Neural cell (in vitro differentiated cells): Measurements from ENCODE around the gene TOM1L1.

Source experiments
- POLR2AphosphoS5 ChIP-seq: IDR thresholded peaks from 2 replicates; pipeline ENCODE4 v1.6.1; 2012
- RAD21 ChIP-seq: fragments of 450-650 bp; conservative IDR thresholded peaks from 2 replicates; pipeline ENCODE4 v1.6.1; 2014; ENCODE audit warnings: antibody characterized with exemption, mild to moderate bottlenecking, moderate library complexity

- TF ChIP-seq RAD21, result no peak
- TF ChIP-seq POLR2AphosphoS5, result no peak
Observed at GRCh38 chr17:54950116-54950515, 49.5 kb downstream of the TOM1L1 start.
